HCT116 (cell line): ENCODE results near the gene WDR72. TPM values are rescaled to one million over a fixed set of nuclear protein-coding genes. Genes with fewer than 3 reads are reported as not detected.

ENCODE experiments used
- ATAC-seq: fragments of 200-7000 bp; cut with Tn5 transposase; 2 replicates; pipeline ENCODE4 v1.9.1; 2020; ENCODE audit warnings: mild to moderate bottlenecking, moderate library complexity
- BruUV-seq: library from RNA; stranded (reverse); fragments of 400-500 nt; replicated peaks from 2 replicates; lab custom pipeline; 2021; lab: Mats Ljungman, UMichigan
- CTCF ChIA-PET: fragments of 300-600 bp; sonication (Branson Sonifier 250); formaldehyde crosslinking; loops from one replicate; lab custom pipeline; 2021; ENCODE audit warnings: antibody characterized with exemption; lab: Charles Lee
- POLR2A ChIA-PET: fragments of 300-600, 350-600 bp; sonication (Branson Sonifier 250); formaldehyde crosslinking; loops from one replicate; lab custom pipeline; 2021; ENCODE audit warnings: antibody characterized with exemption; lab: Charles Lee
- RAD21 ChIA-PET, 2 experiments: fragments of 300-600 bp; sonication (Branson Sonifier 250); formaldehyde crosslinking; loops; one replicate each; lab custom pipeline; 2023; ENCODE audit warnings: low total read pairs in 2 of 2; ENCODE audit not compliant: uncharacterized antibody in 2 of 2, unreplicated experiment in 2 of 2, low non-redundant PET in 1 of 2; lab: Charles Lee
- DNase-seq: peaks from one replicate; pipeline ENCODE4 v3.0.0-alpha.2; 2010; ENCODE audit warnings: low read depth, low spot score
- H2AFZ ChIP-seq: fragments of 200-600 bp; shearing (Covaris generic), sonication (generic); 2 replicates; pipeline ENCODE4 v1.6.1; 2017; ENCODE audit warnings: low read depth, mixed run types, mixed read lengths, antibody characterized with exemption, low read length; ENCODE audit not compliant: poor library complexity, severe bottlenecking
- H3K27ac ChIP-seq: 2 replicates; pipeline ENCODE4 v1.5.1; 2012; ENCODE audit warnings: low read depth, low read length
- H3K27me3 ChIP-seq: fragments of 200-600 bp; sonication (generic); 2 replicates; pipeline ENCODE4 v1.6.1; 2016; ENCODE audit warnings: mixed run types, low read length, mixed read lengths; ENCODE audit not compliant: insufficient read depth
- H3K36me3 ChIP-seq, 2 experiments: fragments of 200-500 bp in 1 of 2; fragments of 200-600 bp in 1 of 2; sonication (Bioruptor generic) in 1 of 2; sonication (generic) in 1 of 2; 2 replicates each; pipeline versions ENCODE4 v1.5.1 to v1.6.1; 2014 to 2016; ENCODE audit warnings: low read length in 2 of 2, inconsistent platforms in 1 of 2, mixed read lengths in 1 of 2, mixed run types in 1 of 2; ENCODE audit not compliant: insufficient read depth in 2 of 2, control insufficient read depth in 1 of 2
- H3K4me1 ChIP-seq, 2 experiments: fragments of 200-600 bp in 1 of 2; sonication (generic) in 1 of 2; 2 replicates each; pipeline versions ENCODE4 v1.5.1 to v1.6.1; 2012 to 2017; ENCODE audit warnings: low read length in 2 of 2, inconsistent platforms in 1 of 2, mild to moderate bottlenecking in 1 of 2, mixed read lengths in 1 of 2, mixed run types in 1 of 2, moderate library complexity in 1 of 2; ENCODE audit not compliant: insufficient read depth in 2 of 2, control insufficient read depth in 1 of 2
- H3K4me2 ChIP-seq: fragments of 200-600 bp; sonication (generic); 2 replicates; pipeline ENCODE4 v1.6.1; 2017; ENCODE audit warnings: mixed run types, low read length, mixed read lengths
- H3K4me3 ChIP-seq, 2 experiments: fragments of 200-600 bp in 1 of 2; sonication (generic) in 1 of 2; replicated peaks in 1 of 2; 2 replicates each; pipeline ENCODE4 v1.5.1; 2011 to 2016; ENCODE audit warnings: low read length in 2 of 2, control low read depth in 1 of 2, low read depth in 1 of 2, mild to moderate bottlenecking in 1 of 2, mixed read lengths in 1 of 2, mixed run types in 1 of 2
- H3K79me2 ChIP-seq: fragments of 200-600 bp; sonication (generic); 2 replicates; pipeline ENCODE4 v1.6.1; 2017; ENCODE audit warnings: mild to moderate bottlenecking, mixed run types, low read length, moderate library complexity, mixed read lengths; ENCODE audit not compliant: insufficient read depth
- H3K9ac ChIP-seq: fragments of 200-600 bp; sonication (generic); 2 replicates; pipeline ENCODE4 v1.6.1; 2016; ENCODE audit warnings: low read length, mixed read lengths
- H3K9me2 ChIP-seq: fragments of 200-600 bp; sonication (generic), shearing (Covaris generic); 2 replicates; pipeline ENCODE4 v1.6.1; 2017; ENCODE audit warnings: mixed run types, mild to moderate bottlenecking, moderate library complexity; ENCODE audit not compliant: insufficient read depth
- H3K9me3 ChIP-seq, 2 experiments: fragments of 200-500 bp in 1 of 2; fragments of 200-600 bp in 1 of 2; sonication (Bioruptor generic) in 1 of 2; sonication (generic) in 1 of 2; 2 replicates each; pipeline ENCODE4 v1.6.1; 2014 to 2017; ENCODE audit warnings: low read length in 2 of 2, mixed read lengths in 2 of 2, inconsistent platforms in 1 of 2, low read depth in 1 of 2, mild to moderate bottlenecking in 1 of 2, mixed run types in 1 of 2, moderate library complexity in 1 of 2; ENCODE audit not compliant: control insufficient read depth in 1 of 2, insufficient read depth in 1 of 2
- H4K20me1 ChIP-seq: fragments of 200-600 bp; sonication (generic), shearing (Covaris generic); 2 replicates; pipeline ENCODE4 v1.6.1; 2017; ENCODE audit warnings: mixed run types, mild to moderate bottlenecking, moderate library complexity; ENCODE audit not compliant: insufficient read depth
- ATF3 ChIP-seq: IDR thresholded peaks from 2 replicates; pipeline ENCODE4 v1.6.1; 2012
- CBX3 ChIP-seq: IDR thresholded peaks from 2 replicates; pipeline ENCODE4 v1.6.1; 2012; ENCODE audit warnings: low read depth
- CEBPB ChIP-seq: IDR thresholded peaks from 2 replicates; pipeline ENCODE4 v1.6.1; 2012; ENCODE audit warnings: low read depth
- EGR1 ChIP-seq: IDR thresholded peaks from 2 replicates; pipeline ENCODE4 v1.6.1; 2012; ENCODE audit warnings: low read depth
- EZH2 ChIP-seq: fragments of 200-600 bp; sonication (generic); IDR thresholded peaks from 2 replicates; pipeline ENCODE4 v1.6.1; 2017; ENCODE audit warnings: antibody characterized with exemption, mixed run types
- EZH2phosphoT487 ChIP-seq: fragments of 200-600 bp; IDR thresholded peaks from 2 replicates; pipeline ENCODE4 v1.6.1; 2018; ENCODE audit warnings: antibody characterized with exemption, borderline replicate concordance
- JUND ChIP-seq: IDR thresholded peaks from 2 replicates; pipeline ENCODE4 v1.6.1; 2012
- POLR2AphosphoS5 ChIP-seq: IDR thresholded peaks from 2 replicates; pipeline ENCODE4 v1.6.1; 2011; ENCODE audit warnings: mild to moderate bottlenecking, low read depth, low read length, moderate library complexity
- SIN3A ChIP-seq: IDR thresholded peaks from 2 replicates; pipeline ENCODE4 v1.6.1; 2012; ENCODE audit warnings: low read depth
- SP1 ChIP-seq: IDR thresholded peaks from 2 replicates; pipeline ENCODE4 v1.6.1; 2012; ENCODE audit warnings: low read depth
- SRF ChIP-seq: IDR thresholded peaks from 2 replicates; pipeline ENCODE4 v1.6.1; 2012; ENCODE audit warnings: low read depth
- YY1 ChIP-seq: IDR thresholded peaks from 2 replicates; pipeline ENCODE4 v1.6.1; 2011; ENCODE audit warnings: low read length, low read depth, moderate library complexity, mild to moderate bottlenecking; ENCODE audit not compliant: insufficient replicate concordance; ENCODE audit errors: extremely low read depth
- ZBTB33 ChIP-seq: IDR thresholded peaks from 2 replicates; pipeline ENCODE4 v1.6.1; 2011; ENCODE audit warnings: mild to moderate bottlenecking, low read length, moderate library complexity; ENCODE audit not compliant: insufficient replicate concordance; ENCODE audit errors: extremely low read depth
- ZFX ChIP-seq: fragments of 450-650 bp; IDR thresholded peaks from 2 replicates; pipeline ENCODE4 v1.6.1; 2017
- ZNF274 ChIP-seq: fragments of 200-500 bp; sonication (Bioruptor generic); IDR thresholded peaks from 2 replicates; pipeline ENCODE4 v1.6.1; 2014; ENCODE audit warnings: mild to moderate bottlenecking, low read depth, low read length, inconsistent platforms
- intact Hi-C: fragments of 100-400 bp; cut with micrococcal nuclease; formaldehyde crosslinking; loops from 2 replicates; pipeline ENCODE4 v1.10.0; 2022
- total RNA-seq: library from RNA; stranded (reverse); gene quantifications from one replicate; pipeline ENCODE4 v1.2.1, GENCODE V29; 2021; ENCODE audit not compliant: unreplicated experiment

Gene WDR72
- total RNA-seq, 1 experiment from 2014 or later: 5.8 TPM

GRCh38 chr15:53565721-53566120 lies 193.7 kb downstream of the WDR72 start:
- DNase-seq: no peak
- ATAC-seq: no peak

GRCh38 chr15:53564647-53565046 lies 194.8 kb downstream of the WDR72 start:
- Histone ChIP-seq H3K27me3 (no peaks in the 10 kb centered on the region; the same call in 1 of the 2 replicates), H3K9me3 (no peaks in the 10 kb centered on the region), H3K36me3 (no peaks in the 10 kb centered on the region), H3K27ac (no peak overlapping the region), H2AFZ (no peak overlapping the region), H3K4me2 (no peak overlapping the region), H3K4me3 (no peak overlapping the region), H3K4me1 (0 out of 4 replicates have a peak, but pooled peaks cover 0 to 2% of the 10 kb centered on the region in 2 experiments), H3K9me2 (no peaks in the 10 kb centered on the region), H4K20me1 (no peaks in the 10 kb centered on the region), H3K79me2 (no peaks in the 10 kb centered on the region), H3K9ac (no peak overlapping the region)
- intact Hi-C loops: no loop called here
- BruUV-seq: no TSS peak
- DNase-seq: no peak
- ChIA-PET POLR2A (no interaction called here), CTCF (no interaction called here), RAD21 (no interaction called here)
- ATAC-seq: no peak
- no peak for TF ChIP-seq ATF3
- TF ChIP-seq EZH2: no peak
- no peak for TF ChIP-seq JUND
- TF ChIP-seq SRF: no peak
- no peak for TF ChIP-seq SP1
- TF ChIP-seq YY1: no peak
- TF ChIP-seq ZFX: no peak
- TF ChIP-seq EZH2phosphoT487: no peak
- no peak for TF ChIP-seq POLR2AphosphoS5
- no peak for TF ChIP-seq EGR1
- no peak for TF ChIP-seq ZBTB33

More at GRCh38 chr15:53565721-53566120, 193.7 kb downstream of the WDR72 start:
- RAD21 ChIA-PET: no interaction called here
- Histone ChIP-seq H3K9me3 (no peaks in the 10 kb centered on the region), H3K9ac (no peak overlapping the region), H3K9me2 (no peaks in the 10 kb centered on the region), H3K36me3 (no peaks in the 10 kb centered on the region), H3K4me3 (no peak overlapping the region), H3K27me3 (no peaks in the 10 kb centered on the region; the same call in 1 of the 2 replicates), H3K79me2 (no peaks in the 10 kb centered on the region), H4K20me1 (no peaks in the 10 kb centered on the region), H3K27ac (no peak overlapping the region), H3K4me1 (0 out of 4 replicates have a peak, but pooled peaks cover 0 to 2% of the 10 kb centered on the region in 2 experiments), H2AFZ (no peak overlapping the region), H3K4me2 (no peak overlapping the region)
- intact Hi-C loops: no loop called here
- POLR2A ChIA-PET: no interaction called here
- CTCF ChIA-PET: no interaction called here
- BruUV-seq: no TSS peak
- TF ChIP-seq CEBPB (no peak), EZH2phosphoT487 (no peak), POLR2AphosphoS5 (no peak), ZFX (no peak), ZNF274 (no peak), ZBTB33 (no peak), SIN3A (no peak), YY1 (no peak), CBX3 (no peak)
